HG02870 (cell line): ENCODE data around the gene TRRAP.

Experiments used
- ATAC-seq: cut with Tn5 transposase; IDR thresholded peaks from one replicate; pipeline ENCODE4 v1.9.1; 2021; ENCODE audit warnings: mild to moderate bottlenecking, moderate library complexity; ENCODE audit not compliant: unreplicated experiment

The TRRAP gene

GRCh38 chr7:98892609-98893008, 14.3 kb downstream of the TRRAP start:
- no peak for ATAC-seq

DNA sequence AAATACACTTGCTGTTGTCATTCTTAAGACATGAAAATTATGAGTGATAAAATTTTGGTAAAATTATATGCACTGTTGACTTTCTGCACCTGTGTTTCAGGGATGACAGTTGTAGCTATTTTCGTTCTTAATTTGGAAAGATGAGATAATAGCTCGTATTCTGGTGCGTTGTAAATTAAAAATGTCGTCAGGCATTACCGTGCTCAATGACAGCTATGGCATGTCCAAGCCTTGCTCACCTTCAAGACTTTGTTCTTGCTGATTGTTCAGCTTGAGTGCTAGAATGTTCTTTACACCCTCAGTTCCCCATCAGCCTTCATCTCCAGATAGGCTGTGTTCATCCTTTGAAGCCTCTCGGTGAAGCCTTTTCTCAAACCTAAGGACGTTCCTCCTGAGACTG, 21.5 kb downstream of the TRRAP start:
- no peak for ATAC-seq

GRCh38 chr7:98900815-98901214, 22.5 kb downstream of the TRRAP start:
- ATAC-seq: no peak

- ATAC-seq: no peak
Observed at GRCh38 chr7:98902523-98902922, 24.2 kb downstream of the TRRAP start.

DNA sequence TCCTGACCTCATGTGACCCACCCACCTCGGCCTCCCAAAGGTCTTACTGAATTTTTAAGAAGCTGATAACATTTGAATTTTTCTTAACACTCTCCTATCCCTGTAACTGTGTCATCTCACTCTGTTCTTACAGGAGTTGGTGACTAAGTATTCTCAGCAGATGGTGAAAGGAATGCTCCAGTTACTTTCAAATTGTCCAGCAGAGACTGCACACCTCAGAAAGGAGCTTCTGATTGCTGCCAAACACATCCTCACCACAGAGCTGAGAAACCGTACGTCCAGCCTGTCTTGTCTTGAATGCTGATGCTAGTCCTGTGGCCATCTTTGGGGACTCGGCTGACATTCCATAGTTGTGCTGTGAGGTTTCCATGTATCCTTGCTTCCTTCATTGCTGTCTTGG, 24.9 kb downstream of the TRRAP start:
- ATAC-seq: no peak

- ATAC-seq: no peak
Observed at GRCh38 chr7:98907570-98907969, 29.2 kb downstream of the TRRAP start.

GRCh38 chr7:98908585-98908984, 30.3 kb downstream of the TRRAP start:
- ATAC-seq: no peak

GRCh38 chr7:98909487-98909886, 31.2 kb downstream of the TRRAP start:
- ATAC-seq: no peak

- ATAC-seq: no peak
Observed at GRCh38 chr7:98910427-98910826, 32.1 kb downstream of the TRRAP start.

GRCh38 chr7:98911916-98912315, 33.6 kb downstream of the TRRAP start:
- no peak for ATAC-seq

GRCh38 chr7:98913026-98913425, 34.7 kb downstream of the TRRAP start:
- no peak for ATAC-seq

DNA sequence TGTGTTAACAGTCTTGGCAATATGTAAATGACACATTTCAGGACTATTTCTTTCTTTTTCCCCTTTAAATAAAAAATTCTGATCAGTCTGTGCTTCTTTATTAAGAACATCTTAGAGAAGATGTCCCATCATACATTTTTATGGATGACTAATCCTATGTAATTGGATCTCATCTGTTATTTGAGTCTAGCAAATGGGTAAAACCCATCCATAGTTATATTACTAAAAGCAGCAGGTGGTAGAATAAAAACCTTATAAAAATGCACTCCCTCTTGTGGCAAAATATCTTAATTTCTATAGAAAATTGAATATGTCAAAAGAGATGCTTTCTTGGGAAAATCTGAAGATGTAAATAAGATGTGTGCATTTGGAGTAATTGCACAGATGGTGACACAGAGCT, 35.3 kb downstream of the TRRAP start:
- no peak for ATAC-seq

DNA sequence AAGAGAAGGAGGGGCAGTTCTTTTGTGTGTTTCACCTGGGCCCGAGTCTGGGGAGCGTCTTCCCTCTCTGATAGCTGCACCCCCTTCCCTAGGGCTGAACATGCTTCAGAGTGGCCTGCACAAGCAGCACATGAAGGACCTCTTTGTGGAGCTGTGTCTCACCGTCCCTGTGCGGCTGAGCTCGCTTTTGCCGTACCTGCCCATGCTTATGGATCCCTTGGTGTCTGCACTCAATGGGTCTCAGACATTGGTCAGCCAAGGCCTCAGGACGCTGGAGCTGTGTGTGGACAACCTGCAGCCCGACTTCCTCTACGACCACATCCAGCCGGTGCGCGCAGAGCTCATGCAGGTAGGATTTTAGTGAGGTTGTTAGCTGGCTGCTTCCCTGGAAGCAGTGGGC, 39.0 kb downstream of the TRRAP start:
- no peak for ATAC-seq

GRCh38 chr7:98921608-98922372, 43.5 kb downstream of the TRRAP start:
- no peak for ATAC-seq

DNA sequence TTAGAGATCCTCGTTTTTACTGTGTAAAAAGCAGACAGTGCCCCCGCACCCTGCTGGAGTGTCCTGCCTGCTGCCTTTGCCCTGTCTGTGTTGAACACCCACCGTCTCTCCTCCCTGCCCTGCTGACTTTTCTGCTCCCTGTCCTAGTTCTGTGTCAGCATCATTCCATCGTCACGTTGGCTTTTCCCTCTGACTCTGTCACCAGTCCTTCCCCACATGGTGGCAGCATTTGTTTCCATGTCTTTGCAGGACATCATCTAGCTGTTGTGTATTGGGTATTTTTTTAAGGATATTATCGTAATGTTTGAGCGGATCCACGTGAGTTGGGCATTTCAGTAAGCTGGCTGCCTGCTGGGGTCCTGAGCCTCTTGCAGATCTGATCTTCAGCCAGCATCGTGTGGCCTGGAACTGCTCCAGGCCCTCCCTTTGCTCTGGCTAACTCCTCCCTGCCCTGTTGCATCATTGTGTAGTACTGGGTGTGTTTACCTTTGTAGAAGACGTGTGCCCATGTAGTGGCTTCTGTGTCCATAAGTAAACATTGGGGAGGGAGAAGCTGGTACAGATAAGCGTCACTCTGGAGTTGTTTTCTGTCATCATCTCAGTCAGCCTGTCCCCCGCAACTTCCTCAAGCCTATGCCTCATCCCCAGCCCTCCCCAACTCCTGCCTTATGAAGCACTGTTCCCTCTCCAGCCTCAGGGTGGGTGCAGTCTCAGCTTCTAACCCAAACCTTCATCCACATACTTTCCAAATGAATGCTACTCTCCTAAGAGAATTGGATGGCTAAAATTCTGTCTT, 44.3 kb downstream of the TRRAP start:
- no peak for ATAC-seq

- ATAC-seq: no peak
Observed at GRCh38 chr7:98923512-98923911, 45.2 kb downstream of the TRRAP start.

DNA sequence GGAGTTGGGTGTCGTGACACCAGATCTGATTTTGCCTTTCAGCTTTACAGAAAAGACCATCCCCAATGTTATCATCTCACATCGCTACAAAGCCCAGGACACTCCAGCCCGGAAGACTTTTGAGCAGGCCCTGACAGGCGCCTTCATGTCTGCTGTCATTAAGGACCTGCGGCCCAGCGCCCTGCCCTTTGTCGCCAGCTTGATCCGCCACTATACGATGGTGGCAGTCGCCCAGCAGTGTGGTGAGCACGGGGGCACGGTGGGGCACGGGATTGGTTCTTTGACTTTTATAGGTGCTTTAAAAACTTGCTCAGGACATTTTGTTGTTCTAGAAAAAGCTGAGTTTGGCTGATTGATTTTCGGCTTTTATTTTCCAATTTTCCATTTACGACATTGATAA, 48.8 kb downstream of the TRRAP start:
- no peak for ATAC-seq

- ATAC-seq: peak; percentile 16
Observed at GRCh38 chr7:98930464-98930863, 52.1 kb downstream of the TRRAP start.

- ATAC-seq: peak; percentile 70
Observed at GRCh38 chr7:98930921-98931320, 52.6 kb downstream of the TRRAP start.

- no peak for ATAC-seq
Observed at GRCh38 chr7:98933321-98933720, 55.0 kb downstream of the TRRAP start.

- no peak for ATAC-seq
Observed at GRCh38 chr7:98934267-98934666, 55.9 kb downstream of the TRRAP start.

DNA sequence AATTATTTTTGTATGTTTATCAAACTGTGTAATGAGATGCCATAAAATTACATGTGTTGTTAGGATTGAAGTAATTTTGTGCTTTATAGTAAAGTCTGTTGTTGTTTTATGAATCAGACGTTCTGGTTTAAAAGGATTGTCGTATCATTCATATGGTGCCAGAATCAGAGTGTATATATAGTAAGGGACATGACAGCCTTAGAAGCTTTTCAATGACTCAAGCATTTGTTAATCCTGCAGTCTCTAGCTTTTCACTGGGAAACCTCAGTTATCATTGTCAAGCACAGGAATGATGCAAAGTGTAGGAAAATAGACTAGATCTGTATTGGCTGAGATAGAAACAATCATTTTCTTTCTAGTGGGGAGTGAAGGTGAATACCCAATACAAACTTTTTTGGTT, 57.5 kb downstream of the TRRAP start:
- ATAC-seq: no peak
